Parathyroid adenoma (tissue), 2 donors: ENCODE results near the gene SCFD2.

Experiments used
- H2AFZ ChIP-seq: fragments of 300-600 bp; sonication (generic); one replicate; pipeline ENCODE4 v1.7.0; 2017; ENCODE audit warnings: antibody characterized with exemption, mild to moderate bottlenecking
- H3K27ac ChIP-seq: fragments of 300-600 bp; sonication (generic); one replicate; pipeline ENCODE4 v1.7.0; 2017
- H3K27me3 ChIP-seq: fragments of 300-600 bp; sonication (generic); one replicate; pipeline ENCODE4 v1.7.0; 2017; ENCODE audit warnings: low read length; ENCODE audit not compliant: control insufficient read depth, insufficient read depth
- H3K36me3 ChIP-seq: fragments of 300-600 bp; sonication (generic); one replicate; pipeline ENCODE4 v1.7.0; 2017; ENCODE audit warnings: low read length; ENCODE audit not compliant: control insufficient read depth, insufficient read depth
- H3K4me1 ChIP-seq: fragments of 300-600 bp; sonication (generic); one replicate; pipeline ENCODE4 v1.7.0; 2017; ENCODE audit warnings: control low read depth
- H3K4me2 ChIP-seq: fragments of 300-600 bp; sonication (generic); one replicate; pipeline ENCODE4 v1.7.0; 2017; ENCODE audit warnings: low read length
- H3K4me3 ChIP-seq: fragments of 300-600 bp; sonication (generic); one replicate; pipeline ENCODE4 v1.7.0; 2017; ENCODE audit warnings: low read depth, low read length
- H3K79me2 ChIP-seq: fragments of 300-600 bp; sonication (generic); one replicate; pipeline ENCODE4 v1.7.0; 2017; ENCODE audit warnings: control low read depth
- H3K9ac ChIP-seq: fragments of 300-600 bp; sonication (generic); one replicate; pipeline ENCODE4 v1.7.0; 2017; ENCODE audit warnings: mild to moderate bottlenecking
- H3K9me3 ChIP-seq: fragments of 300-600 bp; sonication (generic); one replicate; pipeline ENCODE4 v1.7.0; 2017; ENCODE audit warnings: low read length; ENCODE audit not compliant: control insufficient read depth
- CTCF ChIP-seq: fragments of 300-600 bp; sonication (generic); IDR thresholded peaks from one replicate; pipeline ENCODE4 v1.7.0; 2017; ENCODE audit warnings: antibody characterized with exemption, mild to moderate bottlenecking
- donor health status: primary hyperparathyroidism.

Gene SCFD2

GRCh38 chr4:53123171-53123570 lies 242.7 kb downstream of the SCFD2 start:
- TF ChIP-seq CTCF = no peak
- Histone ChIP-seq H3K9ac (no peak overlapping the region), H3K79me2 (no peaks in the 10 kb centered on the region), H2AFZ (no peak overlapping the region), H3K9me3 (no peaks in the 10 kb centered on the region), H3K4me3 (no peak overlapping the region), H3K4me2 (no peak overlapping the region), H3K27me3 (no peaks in the 10 kb centered on the region), H3K4me1 (no peaks in the 10 kb centered on the region), H3K27ac (no peak overlapping the region), H3K36me3 (no peaks in the 10 kb centered on the region)

DNA sequence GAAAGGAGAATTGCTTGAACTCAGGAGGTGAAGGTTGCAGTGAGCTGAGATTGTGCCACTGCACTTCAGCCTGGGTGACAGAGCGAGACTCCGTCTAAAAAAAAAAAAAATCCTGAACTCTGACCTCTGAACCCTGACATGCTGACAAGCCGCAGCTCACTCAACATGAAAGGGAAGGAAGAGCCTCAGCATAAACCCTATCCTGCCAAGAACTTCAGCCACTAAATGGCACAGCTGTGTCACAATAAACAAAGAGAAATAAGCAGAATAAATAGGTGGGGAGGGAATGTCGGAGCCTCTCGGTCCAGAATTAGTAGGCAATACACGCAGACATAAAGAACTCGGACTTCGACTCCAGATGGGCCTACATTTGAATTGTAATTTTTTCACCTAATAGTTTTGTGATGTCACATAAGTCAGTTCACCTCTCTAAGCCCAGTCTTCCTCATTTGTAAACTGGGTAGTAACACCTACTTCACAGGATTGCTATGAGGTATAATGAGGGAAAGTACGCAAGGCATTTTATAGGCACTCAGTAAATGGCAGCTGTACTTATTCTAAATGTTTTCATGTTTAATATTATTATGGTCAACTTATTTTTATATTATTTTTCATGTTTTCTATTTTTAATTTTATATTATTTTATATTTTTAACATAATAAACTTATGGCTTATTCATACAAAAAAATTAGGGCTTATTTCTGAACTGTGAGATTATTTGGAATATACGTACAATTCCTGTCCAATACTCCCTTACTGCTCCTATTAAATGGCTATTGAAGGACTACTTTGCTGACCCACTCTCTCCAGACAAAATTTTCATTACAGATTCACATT lies 243.4 kb downstream of the SCFD2 start:
- Histone ChIP-seq H3K27me3 (no peaks in the 10 kb centered on the region), H3K4me3 (no peak overlapping the region), H3K9me3 (no peaks in the 10 kb centered on the region), H3K9ac (no peak overlapping the region), H3K4me2 (no peak overlapping the region), H2AFZ (no peak overlapping the region), H3K27ac (no peak overlapping the region), H3K79me2 (no peaks in the 10 kb centered on the region), H3K36me3 (no peaks in the 10 kb centered on the region), H3K4me1 (no peaks in the 10 kb centered on the region)
- TF ChIP-seq CTCF = no peak

- no peaks in the 10 kb centered on the region for H3K4me1 ChIP-seq
- H3K4me3 ChIP-seq = no peak overlapping the region
- no peaks in the 10 kb centered on the region for H3K79me2 ChIP-seq
- H3K9me3 ChIP-seq = no peaks in the 10 kb centered on the region
- no peaks in the 10 kb centered on the region for H3K27me3 ChIP-seq
- no peak for TF ChIP-seq CTCF
- H2AFZ ChIP-seq = no peak overlapping the region
- H3K4me2 ChIP-seq = no peak overlapping the region
- H3K36me3 ChIP-seq = no peaks in the 10 kb centered on the region
- H3K9ac ChIP-seq = no peak overlapping the region
- H3K27ac ChIP-seq = peak overlapping the region; percentile 19
These were observed 244.5 kb downstream of the SCFD2 start for GRCh38 chr4:53121264-53121865.

- Histone ChIP-seq H3K27ac (no peak overlapping the region), H3K9ac (no peak overlapping the region), H3K4me2 (no peak overlapping the region), H3K4me3 (no peak overlapping the region), H3K9me3 (no peaks in the 10 kb centered on the region), H3K36me3 (no peaks in the 10 kb centered on the region), H3K79me2 (no peaks in the 10 kb centered on the region), H2AFZ (no peak overlapping the region), H3K4me1 (no peaks in the 10 kb centered on the region), H3K27me3 (no peaks in the 10 kb centered on the region)
- TF ChIP-seq CTCF = no peak
These were observed 245.1 kb downstream of the SCFD2 start for GRCh38 chr4:53120778-53121177.

DNA sequence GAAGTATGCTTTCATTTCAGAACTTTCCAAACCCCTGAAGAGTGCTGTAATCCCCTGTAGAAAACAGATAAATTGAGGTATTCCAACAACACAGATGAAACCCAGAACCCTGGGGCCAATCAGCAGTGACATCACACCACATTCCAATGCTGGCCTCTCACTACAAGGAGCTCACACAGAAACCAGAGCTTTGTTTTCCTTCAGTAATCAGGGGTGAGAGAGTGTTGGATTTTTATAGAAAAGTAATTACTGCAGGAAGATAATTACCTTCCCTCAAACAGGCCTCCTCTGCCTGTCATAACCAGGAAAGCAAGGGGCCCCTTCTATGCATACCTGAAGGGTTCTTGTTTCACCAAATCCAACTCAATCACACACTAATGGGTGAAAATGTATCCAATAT lies 246.2 kb downstream of the SCFD2 start:
- H3K4me3 ChIP-seq = no peak overlapping the region
- H3K9ac ChIP-seq = no peak overlapping the region
- H3K27me3 ChIP-seq = no peaks in the 10 kb centered on the region
- no peaks in the 10 kb centered on the region for H3K79me2 ChIP-seq
- no peak overlapping the region for H3K27ac ChIP-seq
- H3K4me1 ChIP-seq = no peaks in the 10 kb centered on the region
- H2AFZ ChIP-seq = no peak overlapping the region
- no peak overlapping the region for H3K4me2 ChIP-seq
- no peaks in the 10 kb centered on the region for H3K36me3 ChIP-seq
- no peak for TF ChIP-seq CTCF
- no peaks in the 10 kb centered on the region for H3K9me3 ChIP-seq
